Vagina (tissue), 2 donors: ENCODE results near the gene TLCD5.

Experiments
- POLR2A ChIP-seq, 2 donors: fragments of 450-650 bp; IDR thresholded peaks; one replicate each; pipeline ENCODE4 v1.6.1; 2017; ENCODE audit warnings: antibody characterized with exemption in 2 of 2, mild to moderate bottlenecking in 2 of 2, moderate library complexity in 2 of 2
- POLR2AphosphoS5 ChIP-seq, 2 donors: sonication (generic); formaldehyde crosslinking; IDR thresholded peaks; one replicate each; pipeline ENCODE4 v1.9.0; 2017; ENCODE audit warnings: antibody characterized with exemption in 2 of 2, mild to moderate bottlenecking in 2 of 2, low read depth in 1 of 2; ENCODE audit not compliant: insufficient read depth in 1 of 2
- TF ChIP-seq, protein P1 (sequence below), 3 experiments: fragments of 450-650 bp in 2 of 3; fragments of 200-600 bp in 1 of 3; sonication (generic) in 1 of 3; IDR thresholded peaks; one replicate each; pipeline ENCODE4 v1.5.1; 2017 to 2019; ENCODE audit warnings: antibody characterized with exemption in 3 of 3, mild to moderate bottlenecking in 2 of 3, moderate library complexity in 2 of 3

- TF ChIP-seq, protein P1, sequence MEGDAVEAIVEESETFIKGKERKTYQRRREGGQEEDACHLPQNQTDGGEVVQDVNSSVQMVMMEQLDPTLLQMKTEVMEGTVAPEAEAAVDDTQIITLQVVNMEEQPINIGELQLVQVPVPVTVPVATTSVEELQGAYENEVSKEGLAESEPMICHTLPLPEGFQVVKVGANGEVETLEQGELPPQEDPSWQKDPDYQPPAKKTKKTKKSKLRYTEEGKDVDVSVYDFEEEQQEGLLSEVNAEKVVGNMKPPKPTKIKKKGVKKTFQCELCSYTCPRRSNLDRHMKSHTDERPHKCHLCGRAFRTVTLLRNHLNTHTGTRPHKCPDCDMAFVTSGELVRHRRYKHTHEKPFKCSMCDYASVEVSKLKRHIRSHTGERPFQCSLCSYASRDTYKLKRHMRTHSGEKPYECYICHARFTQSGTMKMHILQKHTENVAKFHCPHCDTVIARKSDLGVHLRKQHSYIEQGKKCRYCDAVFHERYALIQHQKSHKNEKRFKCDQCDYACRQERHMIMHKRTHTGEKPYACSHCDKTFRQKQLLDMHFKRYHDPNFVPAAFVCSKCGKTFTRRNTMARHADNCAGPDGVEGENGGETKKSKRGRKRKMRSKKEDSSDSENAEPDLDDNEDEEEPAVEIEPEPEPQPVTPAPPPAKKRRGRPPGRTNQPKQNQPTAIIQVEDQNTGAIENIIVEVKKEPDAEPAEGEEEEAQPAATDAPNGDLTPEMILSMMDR (IDR thresholded peaks at IDR 0.05): no peak
- TF ChIP-seq POLR2A (IDR thresholded peaks at IDR 0.05) (no peak), POLR2AphosphoS5 (IDR thresholded peaks at IDR 0.05; ENCODE audit: insufficient read depth in 1 of 2, low read depth in 1 of 2) (no peak)
These were observed 18.3 kb downstream of the TLCD5 start for GRCh38 chr11:120343429-120343828.
